H9 (cell line): ENCODE measurements around the gene IRF1. TPM values are rescaled to one million over a fixed set of nuclear protein-coding genes. Genes with fewer than 3 reads are reported as not detected.

Experiments used
- DNase-seq: peaks from one replicate; pipeline ENCODE4 v3.0.0-alpha.2; 2017
- H2AFZ ChIP-seq: one replicate; pipeline ENCODE4 v1.6.1; 2013; ENCODE audit warnings: mild to moderate bottlenecking, low read length, control low read depth, moderate library complexity
- H2AK5ac ChIP-seq: 2 replicates; pipeline ENCODE4 v1.6.1; 2013; ENCODE audit warnings: low read length, control low read depth, mixed read lengths; ENCODE audit not compliant: insufficient read length
- H2BK120ac ChIP-seq: one replicate; pipeline ENCODE4 v1.6.1; 2013; ENCODE audit warnings: low read depth, mild to moderate bottlenecking, low read length, control low read depth, inconsistent platforms; ENCODE audit not compliant: poor library complexity, severe bottlenecking
- H2BK12ac ChIP-seq: 2 replicates; pipeline ENCODE4 v1.6.1; 2013; ENCODE audit warnings: low read length, control low read depth, mixed read lengths, low read depth; ENCODE audit not compliant: insufficient read length
- H2BK15ac ChIP-seq: 2 replicates; pipeline ENCODE4 v1.6.1; 2013; ENCODE audit warnings: low read depth, low read length, control low read depth
- H2BK20ac ChIP-seq: one replicate; pipeline ENCODE4 v1.6.1; 2013; ENCODE audit warnings: low read depth, mild to moderate bottlenecking, low read length, control low read depth, inconsistent platforms; ENCODE audit not compliant: poor library complexity, severe bottlenecking
- H2BK5ac ChIP-seq: 2 replicates; pipeline ENCODE4 v1.6.1; 2013; ENCODE audit warnings: low read length, control low read depth, mixed read lengths; ENCODE audit not compliant: insufficient read length
- H3K14ac ChIP-seq: 2 replicates; pipeline ENCODE4 v1.6.1; 2013; ENCODE audit warnings: low read length, control low read depth; ENCODE audit not compliant: insufficient read depth
- H3K18ac ChIP-seq: 2 replicates; pipeline ENCODE4 v1.6.1; 2013; ENCODE audit warnings: low read depth, mild to moderate bottlenecking, mixed read lengths, low read length, control low read depth; ENCODE audit not compliant: insufficient read length
- H3K23ac ChIP-seq: 2 replicates; pipeline ENCODE4 v1.6.1; 2013; ENCODE audit warnings: low read length, control low read depth, mixed read lengths, low read depth; ENCODE audit not compliant: insufficient read length
- H3K23me2 ChIP-seq: 2 replicates; pipeline ENCODE4 v1.6.1; 2013; ENCODE audit warnings: low read depth, mild to moderate bottlenecking, mixed read lengths, low read length, control low read depth; ENCODE audit not compliant: insufficient read length, poor library complexity, severe bottlenecking
- H3K27ac ChIP-seq: 2 replicates; pipeline ENCODE4 v1.5.1; 2013; ENCODE audit warnings: low read length, control low read depth, mixed read lengths, low read depth; ENCODE audit not compliant: insufficient read length
- H3K27me3 ChIP-seq: 2 replicates; pipeline ENCODE4 v1.6.1; 2013; ENCODE audit warnings: low read length, control low read depth, inconsistent platforms; ENCODE audit not compliant: insufficient read depth
- H3K4ac ChIP-seq: 2 replicates; pipeline ENCODE4 v1.6.1; 2013; ENCODE audit warnings: low read depth, mild to moderate bottlenecking, control low read depth, inconsistent platforms, low read length, moderate library complexity
- H3K4me1 ChIP-seq: 2 replicates; pipeline ENCODE4 v1.6.1; 2013; ENCODE audit warnings: low read length, control low read depth, inconsistent platforms; ENCODE audit not compliant: insufficient read depth
- H3K4me2 ChIP-seq: 2 replicates; pipeline ENCODE4 v1.6.1; 2013; ENCODE audit warnings: low read length, control low read depth, mixed read lengths; ENCODE audit not compliant: insufficient read length, insufficient read depth
- H3K56ac ChIP-seq: 2 replicates; pipeline ENCODE4 v1.6.1; 2013; ENCODE audit warnings: low read depth, mild to moderate bottlenecking, mixed read lengths, low read length, control low read depth; ENCODE audit not compliant: insufficient read length
- H3K79me1 ChIP-seq: 2 replicates; pipeline ENCODE4 v1.6.1; 2013; ENCODE audit warnings: low read depth, mild to moderate bottlenecking, moderate library complexity, low read length, control low read depth, inconsistent platforms; ENCODE audit not compliant: insufficient read depth, poor library complexity, severe bottlenecking
- H3K79me2 ChIP-seq: 2 replicates; pipeline ENCODE4 v1.6.1; 2013; ENCODE audit warnings: low read length, control low read depth, inconsistent platforms; ENCODE audit not compliant: insufficient read depth
- H3K9ac ChIP-seq: 2 replicates; pipeline ENCODE4 v1.6.1; 2013; ENCODE audit warnings: low read length, control low read depth, mixed read lengths; ENCODE audit not compliant: insufficient read length; ENCODE audit errors: extremely low read depth
- H3K9me3 ChIP-seq: one replicate; pipeline ENCODE4 v1.6.1; 2013; ENCODE audit warnings: low read depth, low read length, inconsistent platforms; ENCODE audit not compliant: control insufficient read depth
- H3T11ph ChIP-seq: one replicate; pipeline ENCODE4 v1.6.1; 2013; ENCODE audit warnings: mild to moderate bottlenecking, low read length, control low read depth, inconsistent platforms
- H4K20me1 ChIP-seq: one replicate; pipeline ENCODE4 v1.6.1; 2013; ENCODE audit not compliant: control insufficient read depth, insufficient read length, insufficient read depth
- H4K5ac ChIP-seq: 2 replicates; pipeline ENCODE4 v1.6.1; 2013; ENCODE audit warnings: low read depth, mild to moderate bottlenecking, mixed read lengths, low read length, control low read depth; ENCODE audit not compliant: insufficient read length
- H4K8ac ChIP-seq: replicated peaks from 2 replicates; pipeline ENCODE4 v1.6.1; 2013; ENCODE audit warnings: low read length, control low read depth, mixed read lengths, low read depth; ENCODE audit not compliant: insufficient read length
- H4K91ac ChIP-seq: 2 replicates; pipeline ENCODE4 v1.6.1; 2013; ENCODE audit warnings: low read depth, mild to moderate bottlenecking, moderate library complexity, mixed read lengths, low read length, control low read depth; ENCODE audit not compliant: insufficient read length
- H3K27ac Mint-ChIP-seq, 3 experiments: 2 replicates in 2 of 3; 3 replicates in 1 of 3; pipeline ENCODE4 v1.8.0; 2020 to 2021; ENCODE audit warnings: mixed read lengths in 3 of 3, mild to moderate bottlenecking in 1 of 3, moderate library complexity in 1 of 3
- H3K27me3 Mint-ChIP-seq: 2 replicates; pipeline ENCODE4 v1.8.0; 2021; ENCODE audit warnings: low read depth, mild to moderate bottlenecking, moderate library complexity, mixed read lengths
- H3K36me3 Mint-ChIP-seq, 3 experiments: 2 replicates in 2 of 3; 3 replicates in 1 of 3; pipeline ENCODE4 v1.8.0; 2020 to 2021; ENCODE audit warnings: low read depth in 3 of 3, mixed read lengths in 3 of 3; ENCODE audit not compliant: insufficient read depth in 1 of 3
- H3K4me1 Mint-ChIP-seq, 2 experiments: 2 replicates each; pipeline ENCODE4 v1.8.0; 2020; ENCODE audit warnings: mixed read lengths in 2 of 2
- H3K4me3 Mint-ChIP-seq, 2 experiments: 2 replicates in 1 of 2; 3 replicates in 1 of 2; pipeline ENCODE4 v1.8.0; 2020 to 2021; ENCODE audit warnings: mild to moderate bottlenecking in 2 of 2, mixed read lengths in 2 of 2, moderate library complexity in 1 of 2
- H3K9me3 Mint-ChIP-seq, 2 experiments: 2 replicates in 1 of 2; 3 replicates in 1 of 2; pipeline ENCODE4 v1.8.0; 2020; ENCODE audit warnings: mild to moderate bottlenecking in 2 of 2, mixed read lengths in 2 of 2, moderate library complexity in 1 of 2
- CTCF ChIP-seq: fragments of 200-600 bp; sonication (generic); conservative IDR thresholded peaks from 3 replicates; pipeline ENCODE4 v1.8.0; 2021; ENCODE audit warnings: antibody characterized with exemption, mild to moderate bottlenecking
- WGBS: extraction: QIAGEN DNeasy Blood & Tissue Kit; methylation state at CpG from one replicate; pipeline ENCODE4 v1.1.7; 2013; ENCODE audit warnings: missing lambda C conversion rate, low lambda C conversion rate, mixed read lengths; ENCODE audit not compliant: insufficient read length; ENCODE audit errors: extremely low coverage; 5-methylcytosine and 5-hydroxymethylcytosine counted together
- total RNA-seq: library from RNA; stranded (reverse); gene quantifications from 2 replicates; pipeline ENCODE4 v1.2.1, GENCODE V29; 2021

The IRF1 gene
- total RNA-seq, 1 experiment from 2014 or later = 8.7 TPM

DNA sequence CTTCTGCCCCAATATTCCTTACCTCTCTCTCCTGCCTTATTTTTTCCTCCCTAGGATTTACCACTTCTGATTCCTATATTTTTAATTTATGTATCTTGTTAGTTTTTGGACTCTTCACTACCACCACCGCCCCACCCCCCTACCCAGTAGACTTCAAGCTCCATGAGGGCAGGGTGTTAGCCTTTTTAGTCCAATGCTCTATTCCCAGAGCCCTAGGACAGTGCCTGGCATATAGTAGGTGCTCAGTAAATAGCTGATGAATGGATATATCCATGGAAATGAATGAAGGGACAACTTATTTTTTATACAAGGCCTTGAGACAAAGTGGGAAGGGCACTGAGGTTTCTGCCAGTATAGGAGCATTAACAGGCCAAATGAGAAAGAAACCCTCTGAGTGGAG is 41.5 kb downstream of the IRF1 start:
- H3K27ac Mint-ChIP-seq = no peak overlapping the region
- WGBS = no CpG with 5 or more reads among the region's 1 CpG
- Histone ChIP-seq H3K4me2 (no peak overlapping the region), H3T11ph (no peak overlapping the region), H3K23me2 (no peaks in the 10 kb centered on the region), H3K9me3 (no peaks in the 10 kb centered on the region), H2BK5ac (no peak overlapping the region), H3K4me1 (peaks cover 8% of the 10 kb centered on the region), H3K18ac (no peak overlapping the region), H2BK12ac (no peak overlapping the region), H3K9ac (no peak overlapping the region), H3K23ac (no peak overlapping the region), H2AK5ac (no peak overlapping the region), H3K56ac (no peak overlapping the region), H3K79me2 (no peaks in the 10 kb centered on the region), H3K27ac (no peak overlapping the region), H3K4ac (no peak overlapping the region), H4K91ac (no peak overlapping the region), H3K14ac (no peak overlapping the region), H4K20me1 (no peaks in the 10 kb centered on the region), H2BK15ac (no peak overlapping the region), H4K8ac (no peak overlapping the region), H3K27me3 (no peaks in the 10 kb centered on the region; the same call in 1 of the 2 replicates), H2AFZ (no peak overlapping the region), H3K79me1 (no peaks in the 10 kb centered on the region), H4K5ac (no peak overlapping the region), H2BK20ac (no peak overlapping the region), H2BK120ac (no peak overlapping the region)
- peaks cover 41 to 43% of the 10 kb centered on the region in 2 experiments for H3K4me1 Mint-ChIP-seq
- H3K36me3 Mint-ChIP-seq = peaks cover 0 to 9% (median 2%) of the 10 kb centered on the region in 3 experiments; a peak in 3 of 7 replicates
- H3K27me3 Mint-ChIP-seq = peaks cover 8% of the 10 kb centered on the region
- no peak overlapping the region for H3K4me3 Mint-ChIP-seq
- no peak for DNase-seq
- TF ChIP-seq CTCF = no peak
- H3K9me3 Mint-ChIP-seq = peaks cover 0 to 9% of the 10 kb centered on the region in 2 experiments; a peak in 3 of 5 replicates
